Measurements from ENCODE around the gene PTOV1. TPM values are rescaled to one million over a fixed set of nuclear protein-coding genes. Genes with fewer than 3 reads are reported as not detected.

The PTOV1 gene
- total RNA-seq, 4 donors from 2014 or later = 52.9 to 89.1 (median 60.0) TPM

- TF ChIP-seq, protein P1, sequence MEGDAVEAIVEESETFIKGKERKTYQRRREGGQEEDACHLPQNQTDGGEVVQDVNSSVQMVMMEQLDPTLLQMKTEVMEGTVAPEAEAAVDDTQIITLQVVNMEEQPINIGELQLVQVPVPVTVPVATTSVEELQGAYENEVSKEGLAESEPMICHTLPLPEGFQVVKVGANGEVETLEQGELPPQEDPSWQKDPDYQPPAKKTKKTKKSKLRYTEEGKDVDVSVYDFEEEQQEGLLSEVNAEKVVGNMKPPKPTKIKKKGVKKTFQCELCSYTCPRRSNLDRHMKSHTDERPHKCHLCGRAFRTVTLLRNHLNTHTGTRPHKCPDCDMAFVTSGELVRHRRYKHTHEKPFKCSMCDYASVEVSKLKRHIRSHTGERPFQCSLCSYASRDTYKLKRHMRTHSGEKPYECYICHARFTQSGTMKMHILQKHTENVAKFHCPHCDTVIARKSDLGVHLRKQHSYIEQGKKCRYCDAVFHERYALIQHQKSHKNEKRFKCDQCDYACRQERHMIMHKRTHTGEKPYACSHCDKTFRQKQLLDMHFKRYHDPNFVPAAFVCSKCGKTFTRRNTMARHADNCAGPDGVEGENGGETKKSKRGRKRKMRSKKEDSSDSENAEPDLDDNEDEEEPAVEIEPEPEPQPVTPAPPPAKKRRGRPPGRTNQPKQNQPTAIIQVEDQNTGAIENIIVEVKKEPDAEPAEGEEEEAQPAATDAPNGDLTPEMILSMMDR (IDR thresholded peaks at IDR 0.05) = no peak
- no peak for TF ChIP-seq POLR2A (IDR thresholded peaks at IDR 0.05)
- TF ChIP-seq EP300 (IDR thresholded peaks at IDR 0.05) = no peak
- TF ChIP-seq POLR2AphosphoS5 (IDR thresholded peaks at IDR 0.05) = no peak
- no peaks in the 10 kb centered on the region for H3K27me3 ChIP-seq
- peaks cover 0 to 72% (median 27%) of the 10 kb centered on the region in 3 donors for H3K4me1 ChIP-seq
- H3K27ac ChIP-seq = peak overlapping the region in 1 of 4 donors; percentile 14
- 58 to 72% methylated on average over 2 to 8 of the region's 27 CpGs for WGBS, 2 donors (ENCODE audit: low coverage in 1 of 2)
- no peaks in the 10 kb centered on the region for H3K9me3 ChIP-seq
- H3K4me3 ChIP-seq = no peak overlapping the region
- peaks cover 0 to 42% of the 10 kb centered on the region in 2 donors for H3K36me3 ChIP-seq
- no peak for ATAC-seq
Observed at GRCh38 chr19:49872245-49873128, 21.5 kb downstream of the PTOV1 start.

GRCh38 chr19:49873129-49873521 is 22.2 kb downstream of the PTOV1 start:
- no peaks in the 10 kb centered on the region for H3K9me3 ChIP-seq
- no peak for ATAC-seq
- 87% methylated on average over 6 of the region's 29 CpGs; no CpG with 5 or more reads in 1 of the 2 donors for WGBS, 2 donors (ENCODE audit: low coverage in 1 of 2)
- TF ChIP-seq POLR2AphosphoS5 (IDR thresholded peaks at IDR 0.05) (no peak), EP300 (IDR thresholded peaks at IDR 0.05) (no peak), POLR2A (IDR thresholded peaks at IDR 0.05) (no peak)
- TF ChIP-seq, protein P1 (IDR thresholded peaks at IDR 0.05) = no peak
- no peaks in the 10 kb centered on the region for H3K27me3 ChIP-seq
- no peak overlapping the region for H3K27ac ChIP-seq
- H3K4me3 ChIP-seq = no peak overlapping the region
- peaks cover 0 to 68% (median 25%) of the 10 kb centered on the region in 3 donors for H3K4me1 ChIP-seq
- peaks cover 0 to 42% of the 10 kb centered on the region in 2 donors for H3K36me3 ChIP-seq

DNA sequence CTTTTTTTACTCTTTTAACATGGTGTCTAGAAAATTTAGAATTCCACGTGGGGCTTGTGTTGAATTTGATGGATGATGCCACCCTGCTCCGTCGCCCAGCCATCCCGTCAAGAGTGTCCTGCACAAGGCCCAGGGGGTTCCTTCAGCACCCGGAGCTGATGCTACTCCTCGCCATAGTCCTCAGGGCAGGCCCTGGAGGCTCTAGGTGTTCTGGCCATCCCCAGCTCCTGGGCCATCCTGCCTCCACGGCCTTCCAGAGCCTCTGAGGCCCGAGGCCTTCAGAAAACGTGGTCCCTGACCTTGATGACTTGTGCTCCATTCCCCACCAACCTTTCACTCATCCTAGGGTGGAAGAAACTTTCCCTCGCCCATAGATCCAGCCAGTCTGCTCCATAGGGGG is 22.9 kb downstream of the PTOV1 start:
- TF ChIP-seq POLR2AphosphoS5 (IDR thresholded peaks at IDR 0.05) (no peak), POLR2A (IDR thresholded peaks at IDR 0.05) (no peak), EP300 (IDR thresholded peaks at IDR 0.05) (no peak)
- TF ChIP-seq, protein P1 (IDR thresholded peaks at IDR 0.05) = no peak
- Histone ChIP-seq H3K9me3 (no peaks in the 10 kb centered on the region), H3K4me1 (peaks cover 0 to 68% (median 25%) of the 10 kb centered on the region in 3 donors), H3K36me3 (peaks cover 0 to 42% of the 10 kb centered on the region in 2 donors), H3K4me3 (no peak overlapping the region), H3K27ac (no peak overlapping the region), H3K27me3 (no peaks in the 10 kb centered on the region)
- 82 to 89% methylated on average over 2 to 6 of the region's 10 CpGs for whole genome bisulfite sequencing, 2 donors (ENCODE audit: low coverage in 1 of 2)
- ATAC-seq = no peak

DNA sequence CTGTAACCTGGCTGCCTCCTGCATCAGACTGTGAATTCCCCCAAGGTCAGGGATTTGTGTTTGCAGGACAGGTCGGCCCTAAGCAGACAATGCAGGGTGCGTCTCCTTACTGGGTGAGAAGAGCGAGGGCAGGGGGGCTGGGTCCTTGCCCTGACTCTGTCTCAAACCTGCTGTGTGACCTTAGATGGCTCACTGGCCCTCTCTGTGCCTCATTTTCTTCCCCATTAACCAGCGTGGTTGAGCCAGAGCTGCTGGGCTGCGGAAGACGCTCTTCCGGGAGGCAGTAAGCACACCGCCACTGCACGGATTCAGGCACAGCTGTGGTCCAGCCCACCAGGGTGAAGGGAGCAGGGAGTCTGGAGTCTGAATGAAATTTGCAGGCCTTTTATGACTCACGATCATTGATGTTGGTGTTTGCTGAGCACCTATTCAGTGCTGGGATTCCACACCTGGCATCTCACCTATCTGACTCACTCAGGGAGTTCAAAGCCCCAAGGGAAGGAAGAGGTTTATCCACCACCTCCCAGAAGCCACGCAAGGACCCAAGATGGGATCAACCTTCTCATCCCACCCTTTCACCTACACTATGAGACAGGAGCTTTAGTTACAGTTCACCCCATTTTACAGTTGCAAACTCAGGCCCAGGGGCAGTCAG is 23.7 kb downstream of the PTOV1 start:
- Histone ChIP-seq H3K36me3 (peaks cover 0 to 50% of the 10 kb centered on the region in 2 donors), H3K4me1 (peaks cover 0 to 71% (median 26%) of the 10 kb centered on the region in 3 donors), H3K27ac (peak overlapping the region in 1 of 4 donors; percentile 100), H3K4me3 (no peak overlapping the region), H3K9me3 (no peaks in the 10 kb centered on the region), H3K27me3 (no peaks in the 10 kb centered on the region)
- WGBS, 2 donors (ENCODE audit: low coverage in 1 of 2) = 86 to 93% methylated on average over 5 to 8 of the region's 11 CpGs
- TF ChIP-seq EP300 (IDR thresholded peaks at IDR 0.05) (no peak), POLR2AphosphoS5 (IDR thresholded peaks at IDR 0.05) (no peak), POLR2A (IDR thresholded peaks at IDR 0.05) (no peak)
- TF ChIP-seq, protein P1 (IDR thresholded peaks at IDR 0.05) = no peak
- no peak for ATAC-seq

Measured in gastroesophageal sphincter (tissue), 4 donors.